A673 (cell line): ENCODE data around the gene KLK2.

ENCODE experiments used
- CTCF ChIP-seq: fragments of 300-800, 200-600 bp; sonication (generic); conservative IDR thresholded peaks from 2 replicates; pipeline ENCODE4 v1.5.1; 2017; ENCODE audit warnings: low read depth, mild to moderate bottlenecking, antibody characterized with exemption, low read length, moderate library complexity, mixed read lengths
- EZH2 ChIP-seq: fragments of 200-600 bp; sonication (generic); IDR thresholded peaks from 2 replicates; pipeline ENCODE4 v1.6.1; 2017; ENCODE audit warnings: borderline replicate concordance, low read depth, mild to moderate bottlenecking, mixed read lengths, antibody characterized with exemption, low read length; ENCODE audit not compliant: poor library complexity, severe bottlenecking

GRCh38 chr19:50896591-50897190 is 23.5 kb downstream of the KLK2 start:
- TF ChIP-seq CTCF (no peak), EZH2 (no peak)
